Measurements from ENCODE around the gene STAT3.

GRCh38 chr17:42337442-42337841 lies 50.8 kb downstream of the STAT3 start:
- no peak for TF ChIP-seq CTCF (IDR thresholded peaks at IDR 0.05; ENCODE audit: poor library complexity)
- TF ChIP-seq EZH2 (IDR thresholded peaks at IDR 0.05; ENCODE audit: borderline replicate concordance), result no peak

All from hepatocyte (in vitro differentiated cells).